Subcutaneous adipose tissue (tissue), 4 donors: Measurements from ENCODE around the gene MED27. TPM values are rescaled to one million over a fixed set of nuclear protein-coding genes. Genes with fewer than 3 reads are reported as not detected.

ENCODE experiments used
- CTCF ChIP-seq: fragments of 450-650 bp; IDR thresholded peaks from one replicate; pipeline ENCODE4 v1.5.1; 2016; ENCODE audit warnings: low read depth, mild to moderate bottlenecking, control low read depth, antibody characterized with exemption, moderate library complexity
- total RNA-seq, 4 donors: library from RNA; depleted of rRNA; stranded (reverse); fragments of >200 nt; gene quantifications; one replicate each; pipeline ENCODE4 v1.1.0, GENCODE V29; 2016

The MED27 gene
- total RNA-seq, 4 donors from 2014 or later, result 7.3 to 13.4 (median 9.9) TPM

GRCh38 chr9:132015866-132016265 lies 63.8 kb downstream of the MED27 start:
- TF ChIP-seq CTCF, result no peak

GRCh38 chr9:132014218-132014805 lies 65.4 kb downstream of the MED27 start:
- TF ChIP-seq CTCF, result no peak

GRCh38 chr9:132012704-132013357 lies 66.8 kb downstream of the MED27 start:
- TF ChIP-seq CTCF, result no peak

GRCh38 chr9:132011896-132012295 lies 67.8 kb downstream of the MED27 start:
- no peak for TF ChIP-seq CTCF

- TF ChIP-seq CTCF, result no peak
Measured at GRCh38 chr9:132011309-132011708, 68.4 kb downstream of the MED27 start.

GRCh38 chr9:132008855-132009812 lies 70.5 kb downstream of the MED27 start:
- no peak for TF ChIP-seq CTCF
